ENCODE measurements around the gene FBXW9.

Gene FBXW9

DNA sequence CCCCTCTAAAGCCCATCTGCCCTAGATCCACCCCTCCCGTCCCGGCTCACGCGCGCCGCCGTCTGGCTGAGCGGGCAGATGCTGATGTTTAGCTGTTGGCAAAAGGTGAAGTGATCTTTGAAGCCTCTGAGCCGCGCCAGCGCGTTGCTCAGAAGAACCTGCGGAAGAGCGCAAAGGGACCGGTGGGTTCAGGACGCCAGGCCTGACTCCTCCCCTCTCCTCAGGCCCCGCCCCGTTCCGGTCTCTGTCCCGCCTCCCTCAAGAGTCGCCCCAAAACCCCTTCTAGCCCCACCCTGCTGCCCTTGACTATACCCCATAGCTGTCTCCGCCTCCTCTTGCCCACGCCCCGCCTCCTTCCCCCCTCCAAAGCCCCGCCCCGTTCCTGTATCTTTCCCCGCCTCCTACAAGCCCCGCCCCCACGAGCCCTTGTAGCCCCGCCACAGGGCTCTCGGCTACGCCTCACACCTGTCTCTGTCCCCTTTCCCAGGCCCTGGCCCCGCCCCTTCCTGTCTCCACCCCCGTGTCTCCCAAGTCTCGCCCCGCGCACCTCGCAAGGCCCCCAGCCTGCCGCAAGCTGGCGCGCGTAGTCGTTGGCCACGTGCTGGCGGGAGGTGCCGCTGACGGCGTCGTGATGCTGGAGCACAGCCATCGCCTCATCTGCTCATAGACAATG, 39.4 kb downstream of the FBXW9 start:
- Histone ChIP-seq H3K27me3 (ENCODE audit: insufficient read depth, low read length, poor library complexity) (no peaks in the 10 kb centered on the region), H2BK5ac (ENCODE audit: low read length) (no peak overlapping the region), H3K27ac (ENCODE audit: low read depth, low read length) (no peak overlapping the region), H3K18ac (ENCODE audit: low read length) (no peak overlapping the region), H2BK15ac (replicated peaks; ENCODE audit: low read depth) (no peak overlapping the region), H3K4ac (ENCODE audit: low read depth, low read length) (no peak overlapping the region), H3K79me2 (ENCODE audit: control insufficient read depth, insufficient read depth, low read length) (no peaks in the 10 kb centered on the region), H3K56ac (ENCODE audit: low read length) (no peak overlapping the region), H3K4me1 (ENCODE audit: control insufficient read depth, low read depth, low read length) (no peaks in the 10 kb centered on the region), H3K79me1 (ENCODE audit: low read length) (no peaks in the 10 kb centered on the region), H3K4me2 (ENCODE audit: low read length) (no peak overlapping the region), H3K36me3 (ENCODE audit: control insufficient read depth, insufficient read depth, low read length) (peaks cover 6% of the 10 kb centered on the region), H4K5ac (ENCODE audit: low read length) (no peak overlapping the region), H4K8ac (ENCODE audit: low read depth, low read length) (no peak overlapping the region), H2BK120ac (ENCODE audit: low read depth, low read length) (no peak overlapping the region), H3K23ac (ENCODE audit: low read length) (no peak overlapping the region), H3K4me3 (ENCODE audit: low read length) (no peak overlapping the region), H2AK5ac (ENCODE audit: low read length) (no peak overlapping the region), H3K9ac (ENCODE audit: low read length) (no peak overlapping the region)
- WGBS (ENCODE audit: extremely low coverage, insufficient coverage, low lambda C conversion rate) = no CpG with 5 or more reads among the region's 50 CpGs
- peak; percentile 77 for DNase-seq

DNA sequence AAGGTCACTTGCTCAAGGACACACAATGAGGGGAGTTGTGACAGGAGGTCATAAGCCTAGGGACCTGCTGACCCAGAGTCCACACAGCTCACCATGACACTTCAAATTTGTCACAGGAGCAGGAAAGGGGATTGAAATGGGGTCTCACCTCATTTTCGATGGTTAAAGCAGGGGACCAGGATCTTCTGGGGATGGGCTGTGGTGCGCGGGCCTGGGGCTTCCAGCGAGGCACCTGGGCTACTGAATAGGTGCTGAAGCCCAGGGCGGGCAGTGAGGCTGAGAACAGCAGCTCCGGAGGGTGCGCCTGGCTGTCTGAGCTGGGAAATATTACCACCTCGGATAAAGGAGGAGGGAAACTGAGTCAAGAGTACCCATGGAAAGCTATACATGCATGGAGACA, 40.9 kb downstream of the FBXW9 start:
- Histone ChIP-seq H2BK5ac (ENCODE audit: low read length) (no peak overlapping the region), H3K36me3 (ENCODE audit: control insufficient read depth, insufficient read depth, low read length) (peaks cover 3% of the 10 kb centered on the region), H3K79me2 (ENCODE audit: control insufficient read depth, insufficient read depth, low read length) (no peaks in the 10 kb centered on the region), H2BK15ac (replicated peaks; ENCODE audit: low read depth) (no peak overlapping the region), H3K4me3 (ENCODE audit: low read length) (no peak overlapping the region), H2AK5ac (ENCODE audit: low read length) (no peak overlapping the region), H3K79me1 (ENCODE audit: low read length) (no peaks in the 10 kb centered on the region), H3K18ac (ENCODE audit: low read length) (no peak overlapping the region), H3K4ac (ENCODE audit: low read depth, low read length) (no peak overlapping the region), H4K8ac (ENCODE audit: low read depth, low read length) (no peak overlapping the region), H2BK120ac (ENCODE audit: low read depth, low read length) (no peak overlapping the region), H3K9ac (ENCODE audit: low read length) (no peak overlapping the region), H3K27ac (ENCODE audit: low read depth, low read length) (no peak overlapping the region), H3K56ac (ENCODE audit: low read length) (no peak overlapping the region), H4K5ac (ENCODE audit: low read length) (no peak overlapping the region), H3K4me1 (ENCODE audit: control insufficient read depth, low read depth, low read length) (no peaks in the 10 kb centered on the region), H3K23ac (ENCODE audit: low read length) (no peak overlapping the region), H3K27me3 (ENCODE audit: insufficient read depth, low read length, poor library complexity) (no peaks in the 10 kb centered on the region), H3K4me2 (ENCODE audit: low read length) (no peak overlapping the region)
- no peak for DNase-seq
- WGBS (ENCODE audit: extremely low coverage, insufficient coverage, low lambda C conversion rate) = no CpG with 5 or more reads among the region's 8 CpGs

DNA sequence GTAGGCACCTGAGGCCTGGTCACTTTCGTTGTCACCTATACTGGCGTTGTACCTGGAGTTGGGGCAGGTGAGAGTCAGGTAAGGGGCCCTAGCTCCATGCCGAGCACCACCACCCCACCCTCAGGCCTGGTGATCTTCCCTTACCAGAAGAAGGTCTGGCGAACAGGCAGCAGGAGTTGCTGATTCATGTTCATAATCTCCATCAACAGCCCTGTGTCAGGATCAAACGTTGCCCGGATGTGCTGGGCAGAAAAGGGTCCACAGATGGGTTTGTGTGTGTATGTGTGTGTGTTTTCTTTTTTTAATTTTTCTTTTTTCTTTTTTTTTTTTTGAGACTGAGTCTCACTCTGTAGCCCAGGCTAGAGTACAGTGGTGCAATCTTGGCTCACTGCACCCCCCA, 44.2 kb downstream of the FBXW9 start:
- Histone ChIP-seq H3K18ac (ENCODE audit: low read length) (no peak overlapping the region), H4K5ac (ENCODE audit: low read length) (no peak overlapping the region), H2BK120ac (ENCODE audit: low read depth, low read length) (no peak overlapping the region), H2BK15ac (replicated peaks; ENCODE audit: low read depth) (no peak overlapping the region), H3K23ac (ENCODE audit: low read length) (no peak overlapping the region), H2AK5ac (ENCODE audit: low read length) (no peak overlapping the region), H3K4me2 (ENCODE audit: low read length) (no peak overlapping the region), H2BK5ac (ENCODE audit: low read length) (no peak overlapping the region), H3K36me3 (ENCODE audit: control insufficient read depth, insufficient read depth, low read length) (peaks cover 3% of the 10 kb centered on the region), H3K4ac (ENCODE audit: low read depth, low read length) (no peak overlapping the region), H4K8ac (ENCODE audit: low read depth, low read length) (no peak overlapping the region), H3K9ac (ENCODE audit: low read length) (no peak overlapping the region), H3K4me1 (ENCODE audit: control insufficient read depth, low read depth, low read length) (no peaks in the 10 kb centered on the region), H3K79me1 (ENCODE audit: low read length) (no peaks in the 10 kb centered on the region), H3K27me3 (ENCODE audit: insufficient read depth, low read length, poor library complexity) (no peaks in the 10 kb centered on the region), H3K4me3 (ENCODE audit: low read length) (no peak overlapping the region), H3K79me2 (ENCODE audit: control insufficient read depth, insufficient read depth, low read length) (no peaks in the 10 kb centered on the region), H3K56ac (ENCODE audit: low read length) (no peak overlapping the region), H3K27ac (ENCODE audit: low read depth, low read length) (no peak overlapping the region)
- WGBS (ENCODE audit: extremely low coverage, insufficient coverage, low lambda C conversion rate) = no CpG with 5 or more reads among the region's 6 CpGs
- no peak for DNase-seq

DNA sequence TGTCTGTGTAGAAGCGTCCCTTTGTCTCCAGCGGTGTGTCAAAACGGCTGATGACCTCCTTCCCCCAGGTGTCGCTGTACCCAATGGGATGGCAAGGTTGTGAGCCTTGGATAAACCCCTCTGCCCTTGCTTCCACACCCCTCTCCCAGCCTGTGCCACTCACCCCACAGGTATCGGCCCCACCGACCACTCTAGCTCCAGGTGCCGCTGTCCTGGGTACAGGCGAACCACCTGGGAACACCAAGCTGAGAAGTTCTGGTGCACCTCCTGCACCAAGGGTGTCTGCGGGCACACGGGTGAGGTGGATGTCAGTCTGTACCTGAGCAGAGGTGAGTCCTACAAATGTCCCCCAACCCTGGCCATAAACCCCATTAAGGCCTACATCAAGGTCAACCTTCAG, 46.5 kb downstream of the FBXW9 start:
- whole genome bisulfite sequencing (ENCODE audit: extremely low coverage, insufficient coverage, low lambda C conversion rate) = no CpG with 5 or more reads among the region's 10 CpGs

GRCh38 chr19:12648088-12648487, 48.3 kb downstream of the FBXW9 start:
- Histone ChIP-seq H3K4me3 (ENCODE audit: low read length) (no peak overlapping the region), H3K79me2 (ENCODE audit: control insufficient read depth, insufficient read depth, low read length) (no peaks in the 10 kb centered on the region)

More for the DNA sequence above, 46.5 kb downstream of the FBXW9 start:
- H2BK5ac ChIP-seq (ENCODE audit: low read length) = no peak overlapping the region
- H2BK15ac ChIP-seq (replicated peaks; ENCODE audit: low read depth) = no peak overlapping the region
- no peaks in the 10 kb centered on the region for H3K4me1 ChIP-seq (ENCODE audit: control insufficient read depth, low read depth, low read length)
- no peak overlapping the region for H3K27ac ChIP-seq (ENCODE audit: low read depth, low read length)
- H3K79me2 ChIP-seq (ENCODE audit: control insufficient read depth, insufficient read depth, low read length) = no peaks in the 10 kb centered on the region
- no peak overlapping the region for H4K8ac ChIP-seq (ENCODE audit: low read depth, low read length)
- no peak overlapping the region for H3K4me3 ChIP-seq (ENCODE audit: low read length)
- no peak overlapping the region for H3K56ac ChIP-seq (ENCODE audit: low read length)
- no peak for DNase-seq
- no peaks in the 10 kb centered on the region for H3K79me1 ChIP-seq (ENCODE audit: low read length)
- H2AK5ac ChIP-seq (ENCODE audit: low read length) = no peak overlapping the region
- no peak overlapping the region for H2BK120ac ChIP-seq (ENCODE audit: low read depth, low read length)
- no peak overlapping the region for H4K5ac ChIP-seq (ENCODE audit: low read length)
- H3K36me3 ChIP-seq (ENCODE audit: control insufficient read depth, insufficient read depth, low read length) = no peaks in the 10 kb centered on the region
- H3K4me2 ChIP-seq (ENCODE audit: low read length) = no peak overlapping the region
- H3K27me3 ChIP-seq (ENCODE audit: insufficient read depth, low read length, poor library complexity) = no peaks in the 10 kb centered on the region
- no peak overlapping the region for H3K23ac ChIP-seq (ENCODE audit: low read length)
- H3K4ac ChIP-seq (ENCODE audit: low read depth, low read length) = no peak overlapping the region
- no peak overlapping the region for H3K18ac ChIP-seq (ENCODE audit: low read length)
- H3K9ac ChIP-seq (ENCODE audit: low read length) = no peak overlapping the region

DNA sequence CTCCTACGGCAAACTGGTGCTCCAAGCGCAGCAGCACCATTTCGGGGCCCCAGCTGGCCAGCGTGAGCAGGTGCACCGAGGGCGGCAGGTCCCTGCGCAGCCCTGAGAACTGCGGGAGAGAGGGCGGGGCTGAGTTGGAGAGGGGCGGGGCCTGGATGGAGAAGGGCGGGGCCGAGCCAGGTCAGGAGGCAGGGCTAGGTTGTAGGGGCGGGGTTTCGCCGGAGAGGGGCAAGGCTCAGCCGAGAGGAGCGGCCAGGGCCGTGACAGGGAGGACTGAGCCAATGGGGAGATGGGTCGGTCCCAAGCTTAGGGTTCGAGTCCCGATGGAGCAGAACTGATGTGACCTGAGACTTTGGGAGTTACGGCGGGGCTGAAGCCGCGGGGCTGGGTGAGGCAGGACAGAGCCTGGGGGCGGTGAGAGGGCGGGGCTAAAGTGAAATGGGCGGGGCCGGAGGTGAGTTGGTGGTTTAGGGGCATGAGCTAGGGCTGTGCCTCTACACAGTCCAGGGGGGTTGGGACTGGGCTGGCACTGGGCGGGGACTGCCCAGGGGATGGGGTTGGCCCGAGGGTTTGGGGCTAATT, 48.9 kb downstream of the FBXW9 start:
- H3K56ac ChIP-seq (ENCODE audit: low read length) = no peak overlapping the region
- no peak overlapping the region for H3K9ac ChIP-seq (ENCODE audit: low read length)
- H3K79me1 ChIP-seq (ENCODE audit: low read length) = no peaks in the 10 kb centered on the region
- DNase-seq = peak; percentile 41
- H2BK5ac ChIP-seq (ENCODE audit: low read length) = no peak overlapping the region
- no peak overlapping the region for H2BK120ac ChIP-seq (ENCODE audit: low read depth, low read length)
- no peaks in the 10 kb centered on the region for H3K79me2 ChIP-seq (ENCODE audit: control insufficient read depth, insufficient read depth, low read length)
- no peaks in the 10 kb centered on the region for H3K36me3 ChIP-seq (ENCODE audit: control insufficient read depth, insufficient read depth, low read length)
- H3K18ac ChIP-seq (ENCODE audit: low read length) = no peak overlapping the region
- no peak overlapping the region for H3K4ac ChIP-seq (ENCODE audit: low read depth, low read length)
- H4K8ac ChIP-seq (ENCODE audit: low read depth, low read length) = no peak overlapping the region
- H3K4me1 ChIP-seq (ENCODE audit: control insufficient read depth, low read depth, low read length) = no peaks in the 10 kb centered on the region
- no peaks in the 10 kb centered on the region for H3K27me3 ChIP-seq (ENCODE audit: insufficient read depth, low read length, poor library complexity)
- H2AK5ac ChIP-seq (ENCODE audit: low read length) = no peak overlapping the region
- no peak overlapping the region for H3K27ac ChIP-seq (ENCODE audit: low read depth, low read length)
- H2BK15ac ChIP-seq (replicated peaks; ENCODE audit: low read depth) = no peak overlapping the region
- no peak overlapping the region for H3K4me3 ChIP-seq (ENCODE audit: low read length)
- H4K5ac ChIP-seq (ENCODE audit: low read length) = no peak overlapping the region
- H3K4me2 ChIP-seq (ENCODE audit: low read length) = no peak overlapping the region
- no peak overlapping the region for H3K23ac ChIP-seq (ENCODE audit: low read length)
- WGBS (ENCODE audit: extremely low coverage, insufficient coverage, low lambda C conversion rate) = no CpG with 5 or more reads among the region's 31 CpGs

More at GRCh38 chr19:12648088-12648487, 48.3 kb downstream of the FBXW9 start:
- Histone ChIP-seq H3K9ac (ENCODE audit: low read length) (no peak overlapping the region), H3K79me1 (ENCODE audit: low read length) (no peaks in the 10 kb centered on the region), H3K4ac (ENCODE audit: low read depth, low read length) (no peak overlapping the region), H4K5ac (ENCODE audit: low read length) (no peak overlapping the region), H4K8ac (ENCODE audit: low read depth, low read length) (no peak overlapping the region), H3K18ac (ENCODE audit: low read length) (no peak overlapping the region), H2BK120ac (ENCODE audit: low read depth, low read length) (no peak overlapping the region), H3K27me3 (ENCODE audit: insufficient read depth, low read length, poor library complexity) (no peaks in the 10 kb centered on the region), H3K36me3 (ENCODE audit: control insufficient read depth, insufficient read depth, low read length) (no peaks in the 10 kb centered on the region), H3K27ac (ENCODE audit: low read depth, low read length) (no peak overlapping the region), H3K4me1 (ENCODE audit: control insufficient read depth, low read depth, low read length) (no peaks in the 10 kb centered on the region), H2BK15ac (replicated peaks; ENCODE audit: low read depth) (no peak overlapping the region), H2AK5ac (ENCODE audit: low read length) (no peak overlapping the region), H3K56ac (ENCODE audit: low read length) (no peak overlapping the region), H3K4me2 (ENCODE audit: low read length) (no peak overlapping the region), H2BK5ac (ENCODE audit: low read length) (no peak overlapping the region), H3K23ac (ENCODE audit: low read length) (no peak overlapping the region)
- DNase-seq = no peak
- no CpG with 5 or more reads among the region's 29 CpGs for WGBS (ENCODE audit: extremely low coverage, insufficient coverage, low lambda C conversion rate)
